VCaP (cell line): ENCODE data around the gene CISD3.

Experiments used
- H3K27ac ChIP-seq: fragments of 450-650 bp; 2 replicates; pipeline ENCODE4 v1.5.1; 2017
- TF ChIP-seq, protein P1 (sequence below): fragments of 450-650 bp; conservative IDR thresholded peaks from 2 replicates; pipeline ENCODE4 v1.5.1; 2017; ENCODE audit warnings: mild to moderate bottlenecking, moderate library complexity

Gene CISD3

DNA sequence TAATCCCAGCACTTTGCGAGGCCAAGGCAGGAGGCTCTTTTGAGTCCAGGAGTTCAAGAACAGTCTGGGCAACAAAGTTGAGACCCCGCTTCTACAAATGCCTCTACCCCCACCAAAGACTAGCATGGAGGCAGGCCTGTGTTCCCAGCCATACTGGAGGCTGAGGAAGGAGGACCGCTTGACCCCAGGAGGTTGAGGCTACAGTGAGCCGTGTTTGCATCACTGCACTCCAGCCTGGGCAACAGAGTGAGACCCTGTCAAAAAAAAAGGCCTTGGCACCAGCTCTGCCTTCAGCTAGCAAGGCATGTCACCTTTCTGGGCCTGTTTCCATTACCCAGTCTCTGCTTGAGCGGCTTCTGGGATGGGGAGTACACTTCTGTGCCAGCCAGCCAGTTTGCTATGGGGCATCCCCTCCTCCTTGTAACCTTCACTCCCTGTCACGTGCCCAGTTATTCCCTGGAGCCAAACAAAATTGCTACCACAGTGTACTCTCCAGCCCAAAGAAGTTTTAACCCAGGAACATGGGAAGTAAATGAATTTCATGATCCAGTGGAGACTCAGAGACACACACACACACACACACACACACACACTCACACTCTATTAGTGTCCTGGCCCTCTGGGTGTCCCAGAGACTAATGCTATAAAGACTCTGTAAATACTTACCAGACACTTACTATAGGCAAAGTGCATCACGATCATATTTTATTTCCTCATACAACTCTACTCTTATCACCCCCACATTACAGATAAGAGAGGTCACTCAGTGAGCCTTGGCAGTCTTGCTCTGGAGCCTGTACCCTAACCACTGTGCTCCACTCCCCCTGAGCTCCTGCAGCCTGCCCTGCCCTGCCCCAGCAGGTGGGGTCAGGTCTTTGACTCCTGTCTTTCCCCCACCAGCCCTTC, 2.5 kb downstream of the CISD3 start:
- peak overlapping the region; percentile 91 for H3K27ac ChIP-seq
- TF ChIP-seq, protein P1, sequence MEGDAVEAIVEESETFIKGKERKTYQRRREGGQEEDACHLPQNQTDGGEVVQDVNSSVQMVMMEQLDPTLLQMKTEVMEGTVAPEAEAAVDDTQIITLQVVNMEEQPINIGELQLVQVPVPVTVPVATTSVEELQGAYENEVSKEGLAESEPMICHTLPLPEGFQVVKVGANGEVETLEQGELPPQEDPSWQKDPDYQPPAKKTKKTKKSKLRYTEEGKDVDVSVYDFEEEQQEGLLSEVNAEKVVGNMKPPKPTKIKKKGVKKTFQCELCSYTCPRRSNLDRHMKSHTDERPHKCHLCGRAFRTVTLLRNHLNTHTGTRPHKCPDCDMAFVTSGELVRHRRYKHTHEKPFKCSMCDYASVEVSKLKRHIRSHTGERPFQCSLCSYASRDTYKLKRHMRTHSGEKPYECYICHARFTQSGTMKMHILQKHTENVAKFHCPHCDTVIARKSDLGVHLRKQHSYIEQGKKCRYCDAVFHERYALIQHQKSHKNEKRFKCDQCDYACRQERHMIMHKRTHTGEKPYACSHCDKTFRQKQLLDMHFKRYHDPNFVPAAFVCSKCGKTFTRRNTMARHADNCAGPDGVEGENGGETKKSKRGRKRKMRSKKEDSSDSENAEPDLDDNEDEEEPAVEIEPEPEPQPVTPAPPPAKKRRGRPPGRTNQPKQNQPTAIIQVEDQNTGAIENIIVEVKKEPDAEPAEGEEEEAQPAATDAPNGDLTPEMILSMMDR = no peak

DNA sequence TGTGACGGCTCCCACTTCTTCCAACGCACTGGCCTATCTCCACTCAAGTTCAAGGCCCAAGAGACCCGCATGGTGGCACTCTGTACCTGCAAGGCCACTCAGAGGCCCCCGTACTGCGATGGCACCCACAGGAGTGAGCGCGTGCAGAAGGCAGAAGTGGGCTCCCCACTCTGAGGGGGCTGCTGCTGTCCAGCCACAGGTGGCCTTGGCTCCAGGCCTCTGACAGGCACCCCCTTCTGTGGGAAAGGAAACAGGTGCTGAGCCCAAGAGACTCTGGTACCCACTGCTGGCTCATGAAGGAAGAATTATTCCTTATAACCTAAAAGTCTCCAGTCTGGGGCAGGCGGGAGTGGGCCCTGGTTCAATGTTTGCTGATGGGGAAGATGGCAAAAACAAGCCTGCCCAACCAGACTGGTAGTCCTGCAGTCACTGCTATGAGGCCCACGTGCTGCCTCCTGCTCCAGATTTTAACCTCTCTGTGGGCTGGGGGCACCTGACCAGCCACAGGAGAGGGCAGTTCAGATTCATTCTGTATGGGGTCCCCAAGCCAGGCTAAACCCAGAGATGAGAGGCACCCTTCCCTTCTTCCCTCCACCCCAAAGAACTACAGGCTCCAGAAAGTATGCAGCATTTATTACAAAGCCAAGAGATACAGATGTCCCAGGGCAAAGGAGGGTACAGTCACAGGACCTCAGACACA, 3.3 kb downstream of the CISD3 start:
- TF ChIP-seq, protein P1 = no peak
- peak overlapping the region; percentile 91 for H3K27ac ChIP-seq

DNA sequence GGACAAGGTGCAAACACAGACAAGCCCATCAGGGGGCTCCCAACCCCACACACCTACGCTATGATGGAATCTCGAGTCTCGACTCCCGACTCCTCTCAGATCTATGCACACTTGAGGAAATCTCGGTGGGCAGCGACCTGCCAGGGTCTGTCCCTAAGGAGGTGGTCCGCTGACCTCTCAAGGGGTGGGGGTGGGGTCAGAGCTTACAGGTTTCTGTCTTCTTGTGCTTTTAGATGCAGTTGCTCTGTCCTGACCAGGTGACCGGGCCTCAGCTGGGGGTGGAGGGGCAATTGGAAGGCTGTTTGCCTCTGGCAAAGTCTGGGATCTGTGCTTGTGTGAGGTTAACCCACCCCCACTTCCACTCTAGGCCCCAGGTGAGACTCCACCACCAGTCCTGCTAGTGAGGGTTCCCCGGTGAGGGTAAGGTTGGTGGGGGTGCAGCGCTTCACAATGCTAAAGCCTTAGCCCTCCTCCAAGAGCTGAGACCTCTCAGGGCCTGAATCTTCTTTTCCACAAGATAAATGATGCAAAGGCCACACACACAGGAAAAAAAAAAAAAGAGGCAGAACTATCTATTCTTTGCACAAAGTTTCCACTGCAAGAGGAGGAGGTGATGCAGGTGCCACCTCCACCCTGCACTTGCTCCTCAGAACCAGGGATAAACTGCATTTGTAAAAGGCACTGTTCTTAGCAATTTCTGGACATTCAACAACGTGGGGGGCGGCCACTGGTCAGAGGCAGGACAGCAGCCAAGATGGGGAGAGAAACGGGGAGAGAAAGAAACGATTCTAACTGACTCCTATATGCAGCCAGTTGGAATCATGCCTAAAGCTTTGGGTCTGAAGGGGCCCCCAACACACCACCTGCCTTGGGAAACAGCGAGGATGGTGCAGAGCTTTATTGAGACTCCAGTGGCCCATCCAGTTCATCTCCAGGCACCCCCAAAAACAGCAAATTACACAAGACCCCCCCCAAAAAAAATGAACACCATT, 4.1 kb downstream of the CISD3 start:
- peak overlapping the region; percentile 91 for H3K27ac ChIP-seq
- TF ChIP-seq, protein P1 = 0 out of 2 replicates have a peak, but pooled peaks have one; percentile 9

DNA sequence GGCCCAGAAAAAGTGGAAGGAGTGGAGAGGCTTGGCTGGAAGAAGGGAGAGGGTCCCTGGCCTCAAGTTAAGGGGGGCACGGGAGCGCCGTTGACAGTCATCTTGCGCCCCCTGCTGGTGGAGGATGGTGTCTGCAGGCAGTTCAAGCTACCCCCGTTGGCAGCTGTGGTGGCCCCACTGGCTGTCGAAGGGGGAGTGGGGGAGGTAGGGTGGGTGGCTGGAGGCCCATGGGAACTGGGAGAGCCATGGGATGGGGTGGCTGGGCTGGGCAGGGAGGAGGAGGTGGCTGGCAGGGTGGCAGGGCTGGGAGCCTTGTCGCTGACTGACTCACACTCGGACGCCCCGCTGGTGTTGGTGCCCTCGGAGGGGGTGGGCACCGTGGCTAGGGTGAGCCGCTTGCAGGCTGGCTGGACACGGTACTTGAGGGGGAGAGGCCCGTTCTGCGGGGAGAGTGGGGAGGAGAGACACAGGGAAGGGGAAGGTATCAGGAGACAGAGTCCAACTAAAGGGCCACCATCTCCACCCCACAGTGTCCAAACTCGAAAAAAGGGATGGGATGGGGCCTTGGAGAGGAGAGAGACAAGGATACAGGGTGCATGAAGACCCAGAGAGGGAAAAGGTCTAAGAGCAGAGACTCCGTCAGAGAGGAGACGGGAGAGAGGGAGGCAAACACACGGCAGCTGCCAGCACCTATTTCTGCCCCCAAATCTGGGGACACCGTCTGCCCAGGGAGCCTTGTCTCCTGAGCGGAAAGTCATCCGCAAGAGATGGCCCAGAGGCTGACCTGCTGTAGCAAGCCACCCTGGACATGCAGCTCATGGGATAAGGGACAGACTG, 5.2 kb downstream of the CISD3 start:
- H3K27ac ChIP-seq = peak overlapping the region; percentile 91
- TF ChIP-seq, protein P1 = peak; percentile 80

DNA sequence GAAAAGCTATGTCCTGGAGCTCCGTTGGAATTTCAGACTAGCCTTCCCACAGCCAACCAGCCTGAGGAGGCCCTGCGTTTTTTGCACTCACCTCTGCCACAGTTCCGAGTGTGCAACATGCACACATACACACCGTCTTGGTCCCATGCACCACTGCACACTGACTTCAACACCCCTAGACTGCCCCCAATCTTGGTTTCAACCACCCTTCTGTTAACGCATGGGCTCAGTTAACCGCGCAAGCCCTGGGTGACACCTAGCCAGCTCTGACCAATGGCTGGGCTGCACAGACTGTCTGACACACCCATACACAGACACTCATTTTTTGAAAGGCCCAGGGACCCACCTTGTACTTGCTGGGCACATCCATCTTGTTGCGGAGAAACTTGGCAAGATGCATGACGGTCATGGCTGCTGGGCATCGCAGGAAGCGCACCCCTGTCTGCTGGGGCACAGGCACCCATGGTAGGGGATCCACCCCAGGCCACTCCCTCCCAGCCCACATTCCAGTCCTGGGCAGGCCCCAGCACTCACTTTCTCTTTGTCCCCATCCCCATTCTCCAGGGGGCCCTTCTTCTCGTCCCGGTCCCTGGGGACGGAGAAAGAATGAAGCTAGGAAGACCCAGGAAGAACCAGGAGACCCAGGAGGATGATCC, 8.0 kb downstream of the CISD3 start:
- TF ChIP-seq, protein P1 = no peak
- H3K27ac ChIP-seq = no peak overlapping the region

DNA sequence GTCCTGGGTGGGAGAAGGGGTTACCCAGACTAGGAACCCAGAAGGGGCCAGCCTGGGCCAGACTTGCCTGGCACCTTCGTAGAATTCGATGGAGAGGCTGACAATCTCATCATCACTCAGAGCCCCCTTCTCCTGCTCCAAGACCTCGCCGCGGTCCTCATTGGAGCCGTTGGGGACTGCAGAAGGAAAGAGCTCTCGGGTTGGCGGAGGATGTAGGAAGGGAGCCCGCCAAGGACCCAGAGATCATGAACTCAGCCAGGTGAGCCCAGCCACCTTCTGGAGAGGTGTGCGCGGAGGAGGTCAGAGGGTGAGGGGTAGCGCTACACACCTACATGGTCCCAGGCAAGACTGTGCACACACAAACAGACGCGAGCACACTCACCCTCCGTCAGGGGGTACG, 8.5 kb downstream of the CISD3 start:
- H3K27ac ChIP-seq = no peak overlapping the region
- TF ChIP-seq, protein P1 = no peak
